IMR-90 (cell line): ENCODE data around the gene HDAC7.

Experiments used
- BHLHE40 ChIP-seq: fragments of 150-350 bp; IDR thresholded peaks from 2 replicates; pipeline ENCODE4 v1.6.1; 2016; ENCODE audit warnings: mild to moderate bottlenecking, low read depth, low read length
- CEBPB ChIP-seq: IDR thresholded peaks from 2 replicates; pipeline ENCODE4 v1.6.1; 2012; ENCODE audit warnings: low read depth, low read length, improper control_type of control experiment
- CHD1 ChIP-seq: IDR thresholded peaks from 2 replicates; pipeline ENCODE4 v1.6.1; 2012; ENCODE audit warnings: low read depth, low read length, improper control_type of control experiment
- ELK1 ChIP-seq: fragments of 150-350 bp; IDR thresholded peaks from 2 replicates; pipeline ENCODE4 v1.6.1; 2016; ENCODE audit warnings: low read depth, mild to moderate bottlenecking, low read length, moderate library complexity, borderline replicate concordance
- MAFK ChIP-seq: IDR thresholded peaks from 2 replicates; pipeline ENCODE4 v1.6.1; 2012; ENCODE audit warnings: low read depth, low read length, improper control_type of control experiment
- MAZ ChIP-seq: IDR thresholded peaks from 2 replicates; pipeline ENCODE4 v1.6.1; 2012; ENCODE audit warnings: low read depth, mild to moderate bottlenecking, low read length, improper control_type of control experiment, moderate library complexity, borderline replicate concordance
- MXI1 ChIP-seq: IDR thresholded peaks from 2 replicates; pipeline ENCODE4 v1.6.1; 2012; ENCODE audit warnings: low read depth, mild to moderate bottlenecking, low read length, moderate library complexity, borderline replicate concordance
- NFE2L2 ChIP-seq: fragments of 150-350 bp; IDR thresholded peaks from 2 replicates; pipeline ENCODE4 v1.6.1; 2016; ENCODE audit warnings: low read depth, mild to moderate bottlenecking, low read length
- POLR2A ChIP-seq: IDR thresholded peaks from 2 replicates; pipeline ENCODE4 v1.6.1; 2012; ENCODE audit warnings: mild to moderate bottlenecking, low read depth, low read length
- RAD21 ChIP-seq: IDR thresholded peaks from 2 replicates; pipeline ENCODE4 v1.6.1; 2012; ENCODE audit warnings: low read length, improper control_type of control experiment
- RCOR1 ChIP-seq: IDR thresholded peaks from 2 replicates; pipeline ENCODE4 v1.6.1; 2012; ENCODE audit warnings: mild to moderate bottlenecking, low read length, improper control_type of control experiment; ENCODE audit not compliant: insufficient replicate concordance
- SMC3 ChIP-seq: fragments of 150-350 bp; IDR thresholded peaks from 2 replicates; pipeline ENCODE4 v1.6.1; 2016; ENCODE audit warnings: low read depth, mild to moderate bottlenecking, antibody characterized with exemption, low read length, moderate library complexity
- USF2 ChIP-seq: fragments of 150-350 bp; IDR thresholded peaks from 2 replicates; pipeline ENCODE4 v1.6.1; 2017; ENCODE audit warnings: mild to moderate bottlenecking, antibody characterized with exemption, low read length, low read depth
- TF ChIP-seq, protein P1 (sequence below): conservative IDR thresholded peaks from 2 replicates; pipeline ENCODE4 v1.5.1; 2012; ENCODE audit warnings: mild to moderate bottlenecking, low read depth, low read length, improper control_type of control experiment

- TF ChIP-seq BHLHE40 (no peak), POLR2A (no peak), ELK1 (no peak), CHD1 (no peak), SMC3 (no peak), USF2 (no peak), MXI1 (no peak), RAD21 (no peak), CEBPB (no peak), MAFK (no peak), NFE2L2 (no peak), RCOR1 (no peak), MAZ (no peak)
- TF ChIP-seq, protein P1, sequence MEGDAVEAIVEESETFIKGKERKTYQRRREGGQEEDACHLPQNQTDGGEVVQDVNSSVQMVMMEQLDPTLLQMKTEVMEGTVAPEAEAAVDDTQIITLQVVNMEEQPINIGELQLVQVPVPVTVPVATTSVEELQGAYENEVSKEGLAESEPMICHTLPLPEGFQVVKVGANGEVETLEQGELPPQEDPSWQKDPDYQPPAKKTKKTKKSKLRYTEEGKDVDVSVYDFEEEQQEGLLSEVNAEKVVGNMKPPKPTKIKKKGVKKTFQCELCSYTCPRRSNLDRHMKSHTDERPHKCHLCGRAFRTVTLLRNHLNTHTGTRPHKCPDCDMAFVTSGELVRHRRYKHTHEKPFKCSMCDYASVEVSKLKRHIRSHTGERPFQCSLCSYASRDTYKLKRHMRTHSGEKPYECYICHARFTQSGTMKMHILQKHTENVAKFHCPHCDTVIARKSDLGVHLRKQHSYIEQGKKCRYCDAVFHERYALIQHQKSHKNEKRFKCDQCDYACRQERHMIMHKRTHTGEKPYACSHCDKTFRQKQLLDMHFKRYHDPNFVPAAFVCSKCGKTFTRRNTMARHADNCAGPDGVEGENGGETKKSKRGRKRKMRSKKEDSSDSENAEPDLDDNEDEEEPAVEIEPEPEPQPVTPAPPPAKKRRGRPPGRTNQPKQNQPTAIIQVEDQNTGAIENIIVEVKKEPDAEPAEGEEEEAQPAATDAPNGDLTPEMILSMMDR = no peak
Observed at GRCh38 chr12:47844264-47845019, 24.7 kb upstream of the HDAC7 start.
